BJ (cell line): Measurements from ENCODE around the gene TAMALIN. TPM values are rescaled to one million over a fixed set of nuclear protein-coding genes. Genes with fewer than 3 reads are reported as not detected.

Experiments
- CTCF ChIA-PET: fragments of 350-600 bp; formaldehyde crosslinking; extraction: SDS; loops from one replicate; lab custom pipeline; 2021; ENCODE audit warnings: antibody characterized with exemption, inconsistent platforms; lab: Yijun Ruan, JAX
- POLR2A ChIA-PET: fragments of 300-600 bp; sonication (Branson Sonifier 250); formaldehyde crosslinking; extraction: SDS; loops from one replicate; lab custom pipeline; 2021; ENCODE audit warnings: antibody characterized with exemption; lab: Charles Lee
- DNase-seq: peaks from one replicate; pipeline ENCODE4 v3.0.0-alpha.2; 2011; ENCODE audit warnings: low read depth
- H3K27me3 ChIP-seq: 2 replicates; pipeline ENCODE4 v1.6.0; 2011; ENCODE audit warnings: low read length; ENCODE audit not compliant: control insufficient read depth, insufficient read depth
- H3K36me3 ChIP-seq: 2 replicates; pipeline ENCODE4 v1.5.1; 2011; ENCODE audit warnings: low read length; ENCODE audit not compliant: control insufficient read depth, insufficient read depth
- H3K4me3 ChIP-seq: 2 replicates; pipeline ENCODE4 v1.5.1; 2011; ENCODE audit warnings: low read depth, mild to moderate bottlenecking, control low read depth, low read length
- polyA plus RNA-seq: library from polyadenylated mRNA; depleted of rRNA; stranded (reverse); fragments of >200 nt; gene quantifications from 2 replicates; pipeline ENCODE4 v1.2.3, GENCODE V29; 2011
- TF ChIP-seq, protein P1 (sequence below): IDR thresholded peaks from 2 replicates; pipeline ENCODE4 v1.5.1; 2011; ENCODE audit warnings: low read depth, mild to moderate bottlenecking, control low read depth, inconsistent platforms, low read length, moderate library complexity; ENCODE audit not compliant: insufficient read depth

TAMALIN gene
- polyA plus RNA-seq, 1 experiment, result 1.3 TPM

DNA sequence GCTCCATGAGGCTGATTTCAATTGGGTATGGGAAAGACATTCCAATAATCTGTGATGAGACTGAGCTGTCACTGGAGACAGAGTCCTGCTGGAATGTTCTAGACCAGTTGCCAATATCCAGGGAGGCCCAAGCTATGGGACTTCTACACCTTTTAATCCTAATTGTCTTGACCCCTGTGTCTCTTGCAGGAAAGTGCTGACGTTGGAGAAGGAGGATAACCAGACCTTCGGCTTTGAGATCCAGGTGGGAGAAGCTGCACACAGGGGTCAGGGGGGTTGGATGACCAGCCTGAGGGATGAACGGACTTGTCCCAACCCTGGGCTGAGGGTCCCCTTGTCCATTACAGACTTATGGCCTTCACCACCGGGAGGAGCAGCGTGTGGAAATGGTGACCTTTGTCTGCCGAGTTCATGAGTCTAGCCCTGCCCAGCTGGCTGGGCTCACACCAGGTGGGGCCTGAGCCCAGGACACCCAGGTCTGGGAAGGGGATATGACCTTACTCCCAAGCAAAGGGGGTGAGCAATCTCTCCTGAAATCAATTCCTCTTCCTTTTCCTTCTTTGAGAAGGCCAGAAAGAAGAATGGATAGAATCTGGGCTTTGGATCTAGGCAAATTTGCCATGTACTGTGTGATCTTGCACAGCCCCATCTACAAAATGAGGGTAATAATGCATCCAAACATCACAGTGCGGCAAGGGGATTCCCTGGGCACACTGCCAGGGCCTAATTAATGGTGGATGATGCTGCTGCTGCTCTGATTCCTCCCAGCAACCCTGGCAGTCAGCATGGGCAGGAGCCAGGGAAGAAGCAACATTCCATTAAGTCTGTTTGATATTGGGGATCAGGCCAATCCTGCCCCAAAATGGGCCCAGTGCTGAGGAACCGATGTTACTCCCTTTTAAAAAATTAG lies 4.2 kb downstream of the TAMALIN start:
- POLR2A ChIA-PET, result no interaction called here
- CTCF ChIA-PET, result interaction anchor here (0.7 to 17.0 kb wide), 11 partner anchors 13 to 117 kb away, joined by 3 to 674 read pairs (median 5); no protein-coding TSS in a partner anchor
- Histone ChIP-seq H3K27me3 (peaks cover 5% of the 10 kb centered on the region; the same call in 1 of the 2 replicates), H3K4me3 (no peak overlapping the region), H3K36me3 (peaks cover 3% of the 10 kb centered on the region; the same call in 1 of the 2 replicates)
- DNase-seq, result no peak
- TF ChIP-seq, protein P1, sequence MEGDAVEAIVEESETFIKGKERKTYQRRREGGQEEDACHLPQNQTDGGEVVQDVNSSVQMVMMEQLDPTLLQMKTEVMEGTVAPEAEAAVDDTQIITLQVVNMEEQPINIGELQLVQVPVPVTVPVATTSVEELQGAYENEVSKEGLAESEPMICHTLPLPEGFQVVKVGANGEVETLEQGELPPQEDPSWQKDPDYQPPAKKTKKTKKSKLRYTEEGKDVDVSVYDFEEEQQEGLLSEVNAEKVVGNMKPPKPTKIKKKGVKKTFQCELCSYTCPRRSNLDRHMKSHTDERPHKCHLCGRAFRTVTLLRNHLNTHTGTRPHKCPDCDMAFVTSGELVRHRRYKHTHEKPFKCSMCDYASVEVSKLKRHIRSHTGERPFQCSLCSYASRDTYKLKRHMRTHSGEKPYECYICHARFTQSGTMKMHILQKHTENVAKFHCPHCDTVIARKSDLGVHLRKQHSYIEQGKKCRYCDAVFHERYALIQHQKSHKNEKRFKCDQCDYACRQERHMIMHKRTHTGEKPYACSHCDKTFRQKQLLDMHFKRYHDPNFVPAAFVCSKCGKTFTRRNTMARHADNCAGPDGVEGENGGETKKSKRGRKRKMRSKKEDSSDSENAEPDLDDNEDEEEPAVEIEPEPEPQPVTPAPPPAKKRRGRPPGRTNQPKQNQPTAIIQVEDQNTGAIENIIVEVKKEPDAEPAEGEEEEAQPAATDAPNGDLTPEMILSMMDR, result peak; percentile 10; the same call in 1 of the 2 replicates

DNA sequence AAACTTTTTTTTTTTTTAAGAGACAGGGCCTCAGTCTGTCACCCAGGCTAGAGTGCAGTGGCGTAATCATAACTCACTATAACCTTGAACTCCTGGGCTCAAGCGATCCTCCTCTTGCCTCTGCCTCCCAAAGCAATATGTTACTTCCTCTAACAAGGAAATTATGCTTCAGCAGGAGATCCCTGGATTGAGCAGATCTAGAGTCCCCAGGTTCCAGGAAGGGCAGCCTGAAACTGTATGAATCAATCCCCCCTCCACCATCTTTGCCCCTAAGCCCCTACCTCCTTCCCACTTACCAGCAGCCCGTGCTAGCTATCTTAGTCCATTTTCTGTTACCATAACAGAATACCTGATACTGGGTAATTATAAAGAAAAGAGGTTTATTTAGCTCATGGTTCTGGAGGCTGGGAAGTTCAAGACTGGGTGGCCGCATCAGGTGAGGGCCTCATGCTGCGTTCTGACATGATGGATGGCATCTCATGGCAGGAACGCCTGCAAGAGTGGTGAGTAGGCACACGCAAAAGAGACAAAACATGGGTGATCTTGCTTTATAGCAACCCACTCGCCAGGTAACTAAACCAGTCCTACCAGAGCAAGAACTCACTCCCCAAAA lies 5.0 kb downstream of the TAMALIN start:
- no peak for DNase-seq
- peaks cover 3% of the 10 kb centered on the region; the same call in 1 of the 2 replicates for H3K36me3 ChIP-seq
- no peak overlapping the region for H3K4me3 ChIP-seq
- ChIA-PET CTCF (interaction anchor here (0.7 to 17.0 kb wide), 4 partner anchors 12 to 110 kb away, joined by 3 to 674 read pairs (median 10); no protein-coding TSS in a partner anchor), POLR2A (no interaction called here)
- H3K27me3 ChIP-seq, result no peaks in the 10 kb centered on the region; the same call in 1 of the 2 replicates
- TF ChIP-seq, protein P1, result no peak

DNA sequence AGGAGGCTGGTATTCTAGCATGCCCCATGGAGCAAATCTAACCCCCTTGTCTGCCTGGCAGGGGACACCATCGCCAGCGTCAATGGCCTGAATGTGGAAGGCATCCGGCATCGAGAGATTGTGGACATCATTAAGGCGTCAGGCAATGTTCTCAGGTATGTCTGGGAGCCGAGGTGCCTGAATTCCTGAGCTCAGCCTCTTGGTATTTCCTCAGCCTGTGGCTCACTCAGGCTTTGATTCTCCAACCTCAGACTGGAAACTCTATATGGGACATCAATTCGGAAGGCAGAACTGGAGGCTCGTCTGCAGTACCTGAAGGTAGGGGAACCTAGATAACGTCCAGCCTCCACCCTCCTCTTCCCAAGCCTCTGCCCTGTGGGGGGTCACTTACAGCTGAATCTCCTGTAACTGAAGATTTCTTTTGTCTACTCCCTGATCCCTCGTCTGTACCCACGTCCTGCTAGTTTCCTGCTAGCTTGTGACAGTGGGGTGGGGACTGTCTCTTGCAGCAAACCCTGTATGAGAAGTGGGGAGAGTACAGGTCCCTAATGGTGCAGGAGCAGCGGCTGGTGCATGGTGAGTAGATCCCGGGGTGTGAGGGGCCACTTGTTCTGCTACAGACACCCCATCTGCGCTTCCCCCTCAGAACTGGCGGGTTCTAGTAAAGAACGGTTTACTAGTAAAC lies 7.0 kb downstream of the TAMALIN start:
- ChIA-PET CTCF (interaction anchor here (1.2 to 17.0 kb wide), 3 partner anchors 10 to 21 kb away, joined by 3 to 674 read pairs (median 3); no protein-coding TSS in a partner anchor), POLR2A (interaction anchor here (0.6 kb wide), 1 partner anchor 10 kb away, joined by 10 read pairs; no protein-coding TSS in a partner anchor)
- no peak overlapping the region for H3K4me3 ChIP-seq
- H3K27me3 ChIP-seq, result no peaks in the 10 kb centered on the region; the same call in none of the 2 replicates
- no peak for DNase-seq
- TF ChIP-seq, protein P1, result no peak
- H3K36me3 ChIP-seq, result peaks cover 3% of the 10 kb centered on the region; the same call in 1 of the 2 replicates

DNA sequence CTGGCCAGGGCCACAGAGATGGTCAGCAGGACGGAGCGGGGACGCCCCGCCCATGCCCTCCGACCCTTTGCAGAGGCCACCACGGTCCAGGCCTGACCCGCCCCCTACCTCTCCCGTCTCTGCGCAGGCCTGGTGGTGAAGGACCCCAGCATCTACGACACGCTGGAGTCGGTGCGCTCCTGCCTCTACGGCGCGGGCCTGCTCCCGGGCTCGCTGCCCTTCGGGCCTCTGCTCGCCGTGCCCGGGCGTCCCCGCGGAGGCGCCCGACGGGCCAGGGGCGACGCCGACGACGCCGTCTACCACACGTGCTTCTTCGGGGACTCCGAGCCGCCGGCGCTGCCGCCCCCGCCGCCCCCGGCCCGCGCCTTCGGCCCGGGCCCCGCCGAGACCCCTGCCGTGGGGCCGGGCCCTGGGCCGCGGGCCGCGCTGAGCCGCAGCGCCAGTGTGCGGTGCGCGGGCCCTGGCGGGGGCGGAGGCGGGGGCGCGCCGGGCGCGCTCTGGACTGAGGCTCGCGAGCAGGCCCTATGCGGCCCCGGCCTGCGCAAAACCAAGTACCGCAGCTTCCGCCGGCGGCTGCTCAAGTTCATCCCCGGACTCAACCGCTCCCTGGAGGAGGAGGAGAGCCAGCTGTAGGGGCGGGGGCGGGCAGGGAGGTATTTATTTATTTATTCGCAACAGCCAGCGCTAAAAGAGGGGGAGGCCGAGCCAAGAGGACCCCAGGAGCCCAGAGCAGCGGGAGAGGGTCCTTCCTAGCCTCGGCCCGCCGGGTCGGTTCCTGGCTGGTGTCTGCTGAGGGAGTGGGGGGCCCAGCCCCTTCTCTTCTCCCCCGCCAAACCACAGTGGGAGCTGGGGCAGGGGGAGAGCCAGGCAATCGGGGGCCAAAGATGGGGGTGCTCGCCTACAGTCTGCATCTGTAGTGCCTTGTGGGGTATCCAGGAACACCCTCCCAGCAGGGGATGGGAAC lies 8.1 kb downstream of the TAMALIN start:
- H3K4me3 ChIP-seq, result no peak overlapping the region
- TF ChIP-seq, protein P1, result no peak
- peaks cover 3% of the 10 kb centered on the region; the same call in 1 of the 2 replicates for H3K36me3 ChIP-seq
- ChIA-PET CTCF (interaction anchor here (0.6 to 17.0 kb wide), 5 partner anchors 9 to 444 kb away, joined by 3 to 674 read pairs (median 4); no protein-coding TSS in a partner anchor), POLR2A (interaction anchor here (0.6 kb wide), 1 partner anchor 8 kb away, joined by 10 read pairs; no protein-coding TSS in a partner anchor)
- H3K27me3 ChIP-seq, result no peaks in the 10 kb centered on the region; the same call in none of the 2 replicates
- no peak for DNase-seq
